ENCODE results near the gene CD300LF. TPM values are rescaled to one million over a fixed set of nuclear protein-coding genes. Genes with fewer than 3 reads are reported as not detected.

Gene CD300LF
- total RNA-seq, 2 donors from 2014 or later, result 2.3 TPM; not detected in 1

DNA sequence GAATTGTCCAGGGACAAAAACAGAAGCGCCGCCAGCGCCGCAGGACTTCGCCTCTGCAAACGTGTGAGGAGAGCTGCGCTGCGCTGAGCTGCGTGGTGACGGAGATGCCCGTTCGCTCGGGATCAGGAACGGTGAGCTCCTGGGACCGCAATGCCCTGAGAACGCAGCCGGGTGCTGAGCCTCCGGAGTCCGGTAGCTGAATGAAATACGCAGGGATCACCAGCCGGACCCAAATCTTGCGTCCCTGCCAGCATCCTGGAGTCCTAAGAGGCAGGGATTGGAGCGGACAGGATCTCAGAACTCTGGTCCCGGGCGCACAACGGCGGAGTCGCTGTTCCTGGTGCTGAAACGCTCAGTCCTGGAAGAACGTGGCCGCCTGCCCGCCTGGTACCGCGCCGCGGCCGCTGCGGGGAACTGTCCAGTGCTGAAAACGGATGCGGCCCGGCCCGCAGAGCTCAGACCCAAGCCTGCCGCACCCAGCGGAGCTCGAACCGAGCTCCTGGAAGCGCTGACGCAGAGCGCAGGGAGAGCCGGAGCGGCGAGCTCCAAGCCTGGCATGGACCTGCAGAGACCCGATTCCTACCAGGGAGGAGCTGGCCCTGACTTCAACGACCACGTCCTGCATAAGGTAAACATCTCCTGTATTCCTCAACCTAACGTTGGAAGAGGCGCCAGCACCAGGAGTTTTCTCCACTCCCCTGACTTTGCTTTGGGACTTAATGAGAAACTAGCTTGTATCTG is 41.5 kb downstream of the CD300LF start:
- H3K27ac ChIP-seq, result no peak overlapping the region
- no peaks in the 10 kb centered on the region for H3K36me3 ChIP-seq
- H3K27me3 ChIP-seq (replicated peaks; ENCODE audit: insufficient read depth), result no peaks in the 10 kb centered on the region
- DNase-seq (ENCODE audit: low spot score), result no peak
- H3K9me3 ChIP-seq, result no peaks in the 10 kb centered on the region
- TF ChIP-seq, protein P1, sequence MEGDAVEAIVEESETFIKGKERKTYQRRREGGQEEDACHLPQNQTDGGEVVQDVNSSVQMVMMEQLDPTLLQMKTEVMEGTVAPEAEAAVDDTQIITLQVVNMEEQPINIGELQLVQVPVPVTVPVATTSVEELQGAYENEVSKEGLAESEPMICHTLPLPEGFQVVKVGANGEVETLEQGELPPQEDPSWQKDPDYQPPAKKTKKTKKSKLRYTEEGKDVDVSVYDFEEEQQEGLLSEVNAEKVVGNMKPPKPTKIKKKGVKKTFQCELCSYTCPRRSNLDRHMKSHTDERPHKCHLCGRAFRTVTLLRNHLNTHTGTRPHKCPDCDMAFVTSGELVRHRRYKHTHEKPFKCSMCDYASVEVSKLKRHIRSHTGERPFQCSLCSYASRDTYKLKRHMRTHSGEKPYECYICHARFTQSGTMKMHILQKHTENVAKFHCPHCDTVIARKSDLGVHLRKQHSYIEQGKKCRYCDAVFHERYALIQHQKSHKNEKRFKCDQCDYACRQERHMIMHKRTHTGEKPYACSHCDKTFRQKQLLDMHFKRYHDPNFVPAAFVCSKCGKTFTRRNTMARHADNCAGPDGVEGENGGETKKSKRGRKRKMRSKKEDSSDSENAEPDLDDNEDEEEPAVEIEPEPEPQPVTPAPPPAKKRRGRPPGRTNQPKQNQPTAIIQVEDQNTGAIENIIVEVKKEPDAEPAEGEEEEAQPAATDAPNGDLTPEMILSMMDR (IDR thresholded peaks at IDR 0.05), result no peak
- H3K4me1 ChIP-seq (ENCODE audit: control insufficient read depth in 1 of 2, low read depth in 2 of 2), result no peaks in the 10 kb centered on the region
- no peak for ATAC-seq (ENCODE audit: insufficient number of reproducible peaks, low FRiP score, low read depth)
- no peak overlapping the region for H3K4me3 ChIP-seq

DNA sequence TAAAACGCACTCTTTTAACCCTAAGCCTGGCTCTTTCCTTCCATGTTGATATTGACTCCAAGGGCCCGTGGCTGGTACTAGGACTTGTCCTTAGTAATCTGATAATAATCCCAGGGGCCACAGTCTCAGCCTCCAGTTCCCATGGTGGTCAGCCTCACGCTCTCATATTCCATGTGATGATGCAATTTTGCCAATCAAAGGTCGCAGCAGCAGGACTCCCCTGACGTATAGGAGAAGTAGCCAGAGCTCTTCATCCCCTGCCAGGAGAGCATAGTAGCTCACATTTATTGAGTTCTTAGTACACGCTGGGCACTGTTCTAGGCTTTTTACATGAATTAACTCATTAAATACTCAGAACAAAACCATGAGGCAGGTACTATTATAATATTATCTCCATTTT is 42.4 kb downstream of the CD300LF start:
- Histone ChIP-seq H3K9me3 (no peaks in the 10 kb centered on the region), H3K27me3 (replicated peaks; ENCODE audit: insufficient read depth) (no peaks in the 10 kb centered on the region), H3K4me1 (ENCODE audit: control insufficient read depth in 1 of 2, low read depth in 2 of 2) (no peaks in the 10 kb centered on the region), H3K4me3 (no peak overlapping the region), H3K27ac (no peak overlapping the region), H3K36me3 (no peaks in the 10 kb centered on the region)
- DNase-seq (ENCODE audit: low spot score) (no peak), ATAC-seq (ENCODE audit: insufficient number of reproducible peaks, low FRiP score, low read depth) (no peak)
- TF ChIP-seq, protein P1 (IDR thresholded peaks at IDR 0.05), result no peak

DNA sequence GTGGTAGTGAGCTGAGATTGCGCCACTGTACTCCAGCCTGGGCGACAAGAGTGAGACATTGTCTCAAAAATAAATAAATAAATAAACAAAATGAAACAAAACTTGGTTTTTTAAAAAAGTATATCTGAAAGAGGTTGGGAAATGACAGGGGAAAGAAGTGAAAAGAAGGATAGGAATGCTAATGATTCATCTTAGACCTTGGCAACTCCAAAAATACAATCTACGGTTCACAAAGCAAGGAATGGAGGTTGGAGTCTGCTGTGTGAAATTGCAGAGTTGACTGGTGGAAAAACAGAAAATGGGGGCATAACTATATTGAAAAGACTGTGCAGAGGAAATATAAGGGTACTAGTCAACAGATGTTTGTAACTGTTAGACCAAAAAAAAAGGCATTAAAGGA is 49.2 kb downstream of the CD300LF start:
- TF ChIP-seq, protein P1 (IDR thresholded peaks at IDR 0.05), result no peak
- Histone ChIP-seq H3K4me1 (ENCODE audit: control insufficient read depth in 1 of 2, low read depth in 2 of 2) (no peaks in the 10 kb centered on the region), H3K27me3 (replicated peaks; ENCODE audit: insufficient read depth) (no peaks in the 10 kb centered on the region), H3K36me3 (no peaks in the 10 kb centered on the region), H3K27ac (no peak overlapping the region), H3K4me3 (no peak overlapping the region), H3K9me3 (no peaks in the 10 kb centered on the region)
- ATAC-seq (ENCODE audit: insufficient number of reproducible peaks, low FRiP score, low read depth) (no peak), DNase-seq (ENCODE audit: low spot score) (no peak)

DNA sequence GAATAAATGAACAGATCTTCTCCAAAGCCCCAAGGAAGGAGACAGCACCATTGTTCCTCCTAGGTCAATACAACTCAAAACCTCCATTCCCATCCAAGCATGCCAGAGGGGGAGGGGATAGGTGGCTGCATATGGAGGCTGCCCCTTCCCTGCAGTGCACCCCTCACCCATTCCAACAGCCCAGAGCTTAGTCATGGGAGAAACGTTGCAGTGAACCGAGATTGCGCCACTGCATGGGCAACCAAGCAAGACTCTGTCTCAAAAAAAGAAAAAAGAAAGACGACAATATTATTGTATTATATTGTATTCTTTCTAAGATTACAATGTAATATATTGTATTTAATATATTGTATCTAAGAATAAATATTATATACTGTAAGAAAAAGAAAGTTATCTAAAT is 52.8 kb downstream of the CD300LF start:
- ATAC-seq (ENCODE audit: insufficient number of reproducible peaks, low FRiP score, low read depth) (no peak), DNase-seq (ENCODE audit: low spot score) (no peak)
- Histone ChIP-seq H3K27me3 (replicated peaks; ENCODE audit: insufficient read depth) (no peaks in the 10 kb centered on the region), H3K4me3 (no peak overlapping the region), H3K4me1 (ENCODE audit: control insufficient read depth in 1 of 2, low read depth in 2 of 2) (no peaks in the 10 kb centered on the region), H3K9me3 (no peaks in the 10 kb centered on the region), H3K27ac (no peak overlapping the region), H3K36me3 (no peaks in the 10 kb centered on the region)
- TF ChIP-seq, protein P1 (IDR thresholded peaks at IDR 0.05), result no peak

DNA sequence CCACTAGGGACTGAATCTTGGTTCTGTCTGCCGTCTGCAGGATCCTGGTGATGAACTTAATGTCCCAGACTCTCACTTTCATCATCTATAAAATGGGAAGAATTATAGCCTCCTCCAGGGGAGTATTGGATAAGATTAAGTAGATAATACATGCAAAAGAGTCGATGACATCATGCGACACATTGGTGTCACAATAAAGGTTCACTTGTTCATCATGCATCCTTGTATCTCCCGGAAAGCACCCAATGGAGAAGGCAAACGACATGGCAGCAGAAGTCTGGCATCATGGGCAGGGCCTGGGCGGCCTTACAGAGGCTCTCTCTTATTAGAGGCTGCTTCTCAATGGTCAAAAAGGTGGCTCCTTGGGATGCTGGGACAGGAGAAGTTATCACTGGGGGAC is 54.1 kb downstream of the CD300LF start:
- TF ChIP-seq, protein P1 (IDR thresholded peaks at IDR 0.05), result no peak
- H3K4me1 ChIP-seq (ENCODE audit: control insufficient read depth in 1 of 2, low read depth in 2 of 2), result no peaks in the 10 kb centered on the region
- H3K27ac ChIP-seq, result no peak overlapping the region
- no peaks in the 10 kb centered on the region for H3K36me3 ChIP-seq
- DNase-seq (ENCODE audit: low spot score) (no peak), ATAC-seq (ENCODE audit: insufficient number of reproducible peaks, low FRiP score, low read depth) (no peak)
- H3K27me3 ChIP-seq (replicated peaks; ENCODE audit: insufficient read depth), result no peaks in the 10 kb centered on the region
- no peaks in the 10 kb centered on the region for H3K9me3 ChIP-seq
- no peak overlapping the region for H3K4me3 ChIP-seq

Measured in thoracic aorta (tissue), 2 donors.